Common myeloid progenitor, CD34-positive (primary cell): ENCODE measurements around the gene TGIF1.

ENCODE experiments used
- CTCF ChIA-PET: fragments of 350-600 bp; sonication (Branson Sonifier 250); formaldehyde crosslinking; loops from one replicate; lab custom pipeline; 2021; ENCODE audit warnings: antibody characterized with exemption; lab: Charles Lee
- POLR2A ChIA-PET: fragments of 350-600 bp; sonication (Branson Sonifier 250); formaldehyde crosslinking; loops from one replicate; lab custom pipeline; 2021; ENCODE audit warnings: antibody characterized with exemption; lab: Charles Lee
- DNase-seq, 3 donors: peaks; one replicate each; pipeline versions ENCODE4 v3.0.0 to v3.0.0-alpha.2; 2013
- H3K27ac ChIP-seq, 2 experiments: 1 replicate in 1 of 2; 2 replicates in 1 of 2; pipeline ENCODE4 v1.7.0; 2013; ENCODE audit warnings: inconsistent platforms in 2 of 2, low read length in 2 of 2, mild to moderate bottlenecking in 2 of 2, low read depth in 1 of 2, moderate library complexity in 1 of 2; ENCODE audit not compliant: severe bottlenecking in 2 of 2, insufficient read depth in 1 of 2, poor library complexity in 1 of 2
- H3K27me3 ChIP-seq, 5 experiments: replicated peaks in 2 of 5; 1 replicate in 3 of 5; 2 replicates in 2 of 5; pipeline versions ENCODE4 v1.6.1 to v1.7.0; 2013; ENCODE audit warnings: low read length in 4 of 5, mild to moderate bottlenecking in 2 of 5, moderate library complexity in 2 of 5, inconsistent platforms in 1 of 5; ENCODE audit not compliant: insufficient read depth in 5 of 5, control insufficient read depth in 4 of 5
- H3K36me3 ChIP-seq, 4 experiments: 1 replicate in 2 of 4; 2 replicates in 2 of 4; pipeline versions ENCODE4 v1.6.1 to v1.7.0; 2013; ENCODE audit warnings: low read length in 3 of 4, control low read depth in 1 of 4, mild to moderate bottlenecking in 1 of 4; ENCODE audit not compliant: control insufficient read depth in 4 of 4, insufficient read depth in 4 of 4
- H3K4me1 ChIP-seq, 4 experiments: 1 replicate in 3 of 4; 2 replicates in 1 of 4; pipeline versions ENCODE4 v1.6.1 to v1.7.1; 2013; ENCODE audit warnings: low read length in 3 of 4, mild to moderate bottlenecking in 3 of 4, control low read depth in 1 of 4, inconsistent platforms in 1 of 4, moderate library complexity in 1 of 4; ENCODE audit not compliant: control insufficient read depth in 4 of 4, insufficient read depth in 4 of 4; ENCODE audit errors: control extremely low read depth in 1 of 4
- H3K4me3 ChIP-seq, 7 experiments: 1 replicate in 4 of 7; 2 replicates in 3 of 7; pipeline versions ENCODE4 v1.5.1 to v1.7.0; 2013; ENCODE audit warnings: mild to moderate bottlenecking in 7 of 7, low read length in 6 of 7, moderate library complexity in 6 of 7, inconsistent platforms in 2 of 7, low read depth in 2 of 7, control low read depth in 1 of 7; ENCODE audit not compliant: insufficient read depth in 4 of 7, control insufficient read depth in 1 of 7; ENCODE audit errors: extremely low read depth in 1 of 7
- H3K9me3 ChIP-seq, 5 experiments: 1 replicate in 4 of 5; 2 replicates in 1 of 5; pipeline versions ENCODE4 v1.6.1 to v1.7.1; 2013; ENCODE audit warnings: low read length in 4 of 5, mild to moderate bottlenecking in 2 of 5, inconsistent platforms in 1 of 5, low read depth in 1 of 5, moderate library complexity in 1 of 5; ENCODE audit not compliant: control insufficient read depth in 4 of 5, insufficient read depth in 2 of 5; ENCODE audit errors: control extremely low read depth in 1 of 5
- WGBS: methylation state at CpG from one replicate; pipeline ENCODE4 v1.1.5; 2013; ENCODE audit not compliant: insufficient coverage; 5-methylcytosine and 5-hydroxymethylcytosine counted together

Gene TGIF1

DNA sequence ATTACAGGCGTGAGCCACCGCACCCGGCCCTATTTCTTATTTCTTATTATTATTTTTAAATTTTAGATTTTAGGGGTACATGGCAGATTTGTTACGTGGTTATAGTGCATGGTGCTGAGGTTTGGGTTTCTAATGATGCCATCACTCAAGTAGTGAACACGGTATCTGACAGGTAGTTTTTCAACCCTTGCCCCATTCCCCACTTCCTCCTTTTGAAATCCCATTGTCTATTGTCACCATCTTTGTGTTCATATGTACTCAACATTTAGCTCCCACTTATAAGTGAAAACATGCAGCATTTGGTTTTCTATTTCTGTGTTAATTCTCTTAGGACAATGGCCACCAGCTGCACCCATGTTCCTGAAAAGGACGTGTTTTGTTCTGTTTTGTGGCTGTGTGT is 39.5 kb downstream of the TGIF1 start:
- H3K27ac ChIP-seq, result no peak overlapping the region
- H3K36me3 ChIP-seq, result no peaks in the 10 kb centered on the region
- DNase-seq, result no peak
- no peak overlapping the region for H3K4me3 ChIP-seq
- 52% methylated on average over 2 of the region's 6 CpGs for WGBS
- H3K4me1 ChIP-seq, result peaks cover 7 to 21% (median 16%) of the 10 kb centered on the region in 4 experiments
- CTCF ChIA-PET, result no interaction called here
- H3K27me3 ChIP-seq, result no peaks in the 10 kb centered on the region
- no peaks in the 10 kb centered on the region for H3K9me3 ChIP-seq
- POLR2A ChIA-PET, result no interaction called here

GRCh38 chr18:3491981-3492555 is 42.1 kb downstream of the TGIF1 start:
- ChIA-PET CTCF (interaction anchor here (1.0 to 1.1 kb wide), 2 partner anchors 10 to 38 kb away, joined by 3 read pairs; no protein-coding TSS in a partner anchor), POLR2A (no interaction called here)
- Histone ChIP-seq H3K27me3 (no peaks in the 10 kb centered on the region), H3K4me1 (peaks cover 7 to 19% (median 15%) of the 10 kb centered on the region in 4 experiments), H3K27ac (no peak overlapping the region), H3K4me3 (no peak overlapping the region), H3K9me3 (no peaks in the 10 kb centered on the region), H3K36me3 (no peaks in the 10 kb centered on the region)
- WGBS, result no CpG with 5 or more reads among the region's 1 CpG
- DNase-seq, result no peak

- Histone ChIP-seq H3K27ac (no peak overlapping the region), H3K9me3 (no peaks in the 10 kb centered on the region), H3K36me3 (no peaks in the 10 kb centered on the region), H3K4me3 (no peak overlapping the region), H3K4me1 (peaks cover 7 to 19% (median 15%) of the 10 kb centered on the region in 4 experiments), H3K27me3 (no peaks in the 10 kb centered on the region)
- DNase-seq, result no peak
- no CpG with 5 or more reads among the region's 2 CpGs for WGBS
- POLR2A ChIA-PET, result interaction anchor here (1.8 kb wide), 1 partner anchor 45 kb away, joined by 4 read pairs; no protein-coding TSS in a partner anchor
- CTCF ChIA-PET, result interaction anchor here (1.1 to 1.3 kb wide), 5 partner anchors 9 to 102 kb away, joined by 3 to 4 read pairs (median 3); no protein-coding TSS in a partner anchor
These were observed 42.7 kb downstream of the TGIF1 start for GRCh38 chr18:3492721-3493120.

DNA sequence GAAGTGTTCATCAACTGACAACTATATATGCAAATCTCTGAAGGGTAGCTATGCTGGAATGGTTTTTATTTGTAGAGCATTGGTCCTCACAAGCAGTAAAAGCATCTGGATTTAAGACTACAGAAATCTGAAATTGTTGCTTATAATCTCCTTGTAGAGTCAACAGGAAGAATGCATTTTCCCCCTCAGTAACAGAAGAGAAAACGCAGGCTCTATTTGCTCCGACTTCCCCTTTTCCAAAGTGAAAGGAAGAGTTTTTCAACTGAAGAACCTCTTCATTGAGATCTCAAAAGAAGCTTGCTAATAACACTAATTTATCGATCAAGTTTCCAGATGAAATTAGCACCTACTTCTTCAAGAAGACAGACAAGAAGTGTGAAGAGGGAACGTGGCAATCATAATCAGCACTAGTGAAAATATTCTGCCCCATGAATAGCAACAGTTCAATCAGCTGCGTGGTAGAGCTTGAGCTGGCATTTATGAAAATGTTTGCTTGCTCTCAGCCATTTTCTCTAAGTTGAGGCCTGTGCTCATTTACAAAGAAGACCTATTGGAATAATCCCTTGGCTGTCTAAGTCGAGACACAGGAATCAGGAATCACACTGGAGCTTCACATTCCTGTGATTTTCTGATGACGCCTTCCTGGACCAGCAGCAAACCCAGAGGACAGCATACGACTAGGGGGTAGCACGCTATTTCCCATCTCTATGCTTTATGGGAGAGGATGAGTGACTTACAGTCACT is 43.7 kb downstream of the TGIF1 start:
- H3K27ac ChIP-seq, result peak overlapping the region in 1 of 2 experiments; percentile 36
- H3K36me3 ChIP-seq, result no peaks in the 10 kb centered on the region
- H3K4me3 ChIP-seq, result peak overlapping the region in 6 of 7 experiments; percentile 20 to 51 (median 28)
- POLR2A ChIA-PET, result interaction anchor here (1.8 kb wide), 1 partner anchor 46 kb away, joined by 4 read pairs; no protein-coding TSS in a partner anchor
- 57% methylated on average over 3 of the region's 9 CpGs for WGBS
- H3K9me3 ChIP-seq, result no peaks in the 10 kb centered on the region
- CTCF ChIA-PET, result interaction anchor here (1.1 to 1.3 kb wide), 5 partner anchors 10 to 101 kb away, joined by 3 to 4 read pairs (median 3); no protein-coding TSS in a partner anchor
- peaks cover 7 to 19% (median 15%) of the 10 kb centered on the region in 4 experiments for H3K4me1 ChIP-seq
- peak; percentile 25 to 70 (median 62) for DNase-seq
- H3K27me3 ChIP-seq, result peaks cover 0 to 4% (median 0%) of the 10 kb centered on the region in 5 experiments

DNA sequence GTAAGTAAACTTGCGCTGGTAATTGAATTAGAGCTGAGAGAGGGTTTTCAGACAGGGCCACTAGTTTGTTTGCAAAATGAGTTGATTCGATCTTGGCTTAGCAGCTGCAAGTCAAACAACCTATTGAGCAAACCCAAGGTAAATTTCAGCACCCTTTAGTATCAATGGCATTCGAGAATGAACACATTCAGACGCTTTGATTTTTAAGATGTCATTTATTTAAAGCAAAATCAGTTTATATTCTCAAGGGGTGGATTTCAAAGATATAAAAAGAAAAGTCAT is 44.2 kb downstream of the TGIF1 start:
- ChIA-PET POLR2A (interaction anchor here (1.8 kb wide), 1 partner anchor 46 kb away, joined by 4 read pairs; no protein-coding TSS in a partner anchor), CTCF (interaction anchor here (1.2 to 1.3 kb wide), 2 partner anchors 11 to 12 kb away, joined by 3 to 4 read pairs; no protein-coding TSS in a partner anchor)
- H3K4me3 ChIP-seq, result peak overlapping the region in 3 of 7 experiments; percentile 20 to 51 (median 30)

DNA sequence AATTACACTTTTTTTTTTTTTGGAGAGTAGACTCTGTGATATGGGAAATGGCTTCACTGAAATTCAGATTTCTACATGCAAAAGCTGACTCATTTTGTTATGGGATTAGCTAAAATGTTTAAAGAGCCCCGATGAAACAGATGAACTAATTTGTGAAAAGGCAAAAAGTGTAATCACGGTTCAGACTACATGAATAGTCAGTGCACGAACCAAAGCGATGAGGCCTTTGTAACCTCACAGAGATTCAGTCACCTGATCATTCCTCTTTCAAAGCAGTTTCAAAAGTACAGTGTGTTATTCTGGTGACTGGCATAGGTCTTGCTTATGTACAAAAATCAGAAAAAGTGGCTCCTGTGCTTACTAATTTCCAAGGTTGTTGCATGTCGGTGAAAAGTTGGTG is 44.6 kb downstream of the TGIF1 start:
- Histone ChIP-seq H3K36me3 (no peaks in the 10 kb centered on the region), H3K4me3 (no peak overlapping the region), H3K9me3 (no peaks in the 10 kb centered on the region), H3K27me3 (peaks cover 0 to 4% (median 0%) of the 10 kb centered on the region in 5 experiments), H3K27ac (no peak overlapping the region), H3K4me1 (peaks cover 7 to 28% (median 20%) of the 10 kb centered on the region in 4 experiments)
- no peak for DNase-seq
- CTCF ChIA-PET, result no interaction called here
- 100% methylated on average over 4 of the region's 5 CpGs for WGBS
- POLR2A ChIA-PET, result interaction anchor here (1.8 kb wide), 1 partner anchor 47 kb away, joined by 4 read pairs; no protein-coding TSS in a partner anchor

More for the DNA sequence above, 44.2 kb downstream of the TGIF1 start:
- DNase-seq, result no peak
- H3K27ac ChIP-seq, result no peak overlapping the region
- WGBS, result 95% methylated on average over 2 of the region's 4 CpGs
- H3K27me3 ChIP-seq, result peaks cover 0 to 4% (median 0%) of the 10 kb centered on the region in 5 experiments
- H3K9me3 ChIP-seq, result no peaks in the 10 kb centered on the region
- no peaks in the 10 kb centered on the region for H3K36me3 ChIP-seq
- H3K4me1 ChIP-seq, result peaks cover 7 to 24% (median 16%) of the 10 kb centered on the region in 4 experiments
